GM12801 (cell line): ENCODE data around the gene NHSL1.

Source experiments
- TF ChIP-seq, protein P1 (sequence below): IDR thresholded peaks from one replicate; pipeline ENCODE4 v1.5.1; 2011; ENCODE audit warnings: control low read depth; ENCODE audit not compliant: insufficient read length; ENCODE audit errors: extremely low read depth

NHSL1 gene

DNA sequence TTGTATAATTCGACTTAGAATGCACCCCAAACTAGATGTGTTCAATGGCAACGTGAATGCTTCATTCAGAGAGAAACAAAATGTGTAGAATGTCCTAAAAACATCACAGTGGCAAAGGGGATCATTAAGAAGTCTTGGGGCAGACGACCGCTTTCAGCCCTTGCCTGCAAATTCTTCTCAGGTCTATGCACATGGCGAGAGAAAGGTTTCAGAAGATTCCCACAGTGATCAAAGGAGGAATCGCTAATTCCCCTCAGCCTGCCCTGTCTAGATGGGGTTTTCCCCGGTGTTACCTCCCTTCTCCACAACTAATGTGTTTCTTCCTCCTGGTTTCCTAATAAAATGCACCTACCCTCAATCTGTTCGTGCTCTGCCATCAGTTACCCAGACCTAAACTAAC lies 13.3 kb upstream of the NHSL1 start:
- TF ChIP-seq, protein P1, sequence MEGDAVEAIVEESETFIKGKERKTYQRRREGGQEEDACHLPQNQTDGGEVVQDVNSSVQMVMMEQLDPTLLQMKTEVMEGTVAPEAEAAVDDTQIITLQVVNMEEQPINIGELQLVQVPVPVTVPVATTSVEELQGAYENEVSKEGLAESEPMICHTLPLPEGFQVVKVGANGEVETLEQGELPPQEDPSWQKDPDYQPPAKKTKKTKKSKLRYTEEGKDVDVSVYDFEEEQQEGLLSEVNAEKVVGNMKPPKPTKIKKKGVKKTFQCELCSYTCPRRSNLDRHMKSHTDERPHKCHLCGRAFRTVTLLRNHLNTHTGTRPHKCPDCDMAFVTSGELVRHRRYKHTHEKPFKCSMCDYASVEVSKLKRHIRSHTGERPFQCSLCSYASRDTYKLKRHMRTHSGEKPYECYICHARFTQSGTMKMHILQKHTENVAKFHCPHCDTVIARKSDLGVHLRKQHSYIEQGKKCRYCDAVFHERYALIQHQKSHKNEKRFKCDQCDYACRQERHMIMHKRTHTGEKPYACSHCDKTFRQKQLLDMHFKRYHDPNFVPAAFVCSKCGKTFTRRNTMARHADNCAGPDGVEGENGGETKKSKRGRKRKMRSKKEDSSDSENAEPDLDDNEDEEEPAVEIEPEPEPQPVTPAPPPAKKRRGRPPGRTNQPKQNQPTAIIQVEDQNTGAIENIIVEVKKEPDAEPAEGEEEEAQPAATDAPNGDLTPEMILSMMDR = no peak

DNA sequence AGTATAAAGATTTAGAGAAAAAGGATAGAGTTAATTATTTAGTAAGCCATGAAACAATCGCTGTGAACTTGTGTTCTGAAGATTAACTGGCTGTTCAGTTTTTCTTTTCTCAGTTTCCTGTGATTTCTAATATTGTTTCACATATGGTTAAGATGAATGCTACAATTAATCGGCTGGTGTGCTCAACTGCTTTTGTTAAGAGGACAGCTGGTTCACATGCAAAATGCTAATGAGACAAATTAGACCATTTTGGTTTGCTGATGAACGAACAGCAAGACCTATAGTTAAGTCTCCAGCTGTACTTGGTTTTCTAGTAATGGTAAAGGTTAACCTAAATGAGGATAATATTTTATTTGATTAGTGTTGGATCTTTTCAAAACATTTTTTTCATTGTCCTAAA lies 10.8 kb upstream of the NHSL1 start:
- TF ChIP-seq, protein P1 = no peak

DNA sequence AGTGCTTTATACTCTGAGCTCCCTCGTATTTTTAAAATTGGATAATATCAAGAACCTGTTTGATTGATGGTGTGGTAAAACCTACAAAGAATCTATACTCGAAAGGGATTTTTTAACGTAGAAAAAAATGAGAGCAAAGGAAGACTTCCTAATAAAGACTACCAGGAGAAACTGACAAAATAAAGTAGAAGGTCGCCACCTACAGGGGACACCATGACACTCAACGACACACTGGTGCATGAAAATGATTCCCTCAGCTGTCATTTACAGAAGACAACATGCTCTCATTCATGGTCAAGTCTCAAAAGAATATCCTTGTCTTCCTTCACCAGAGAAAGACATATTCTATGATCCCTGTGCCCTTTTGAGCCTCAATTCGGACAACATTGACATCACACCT lies 10.1 kb upstream of the NHSL1 start:
- TF ChIP-seq, protein P1 = no peak

DNA sequence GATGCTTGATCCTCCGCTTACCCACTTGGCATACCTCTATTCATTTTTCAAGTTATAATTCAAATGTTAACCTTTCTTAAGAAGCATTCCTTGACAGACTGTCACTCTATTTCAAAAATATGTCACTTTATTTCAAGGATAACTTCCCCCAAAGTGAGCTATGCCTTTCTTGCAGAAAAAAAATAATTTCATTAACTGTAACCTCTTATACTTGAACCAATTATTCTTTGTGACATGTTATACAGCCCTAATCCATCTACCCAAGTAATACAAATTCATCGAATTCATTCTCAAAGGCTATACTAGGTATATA lies 9.3 kb upstream of the NHSL1 start:
- TF ChIP-seq, protein P1 = no peak

DNA sequence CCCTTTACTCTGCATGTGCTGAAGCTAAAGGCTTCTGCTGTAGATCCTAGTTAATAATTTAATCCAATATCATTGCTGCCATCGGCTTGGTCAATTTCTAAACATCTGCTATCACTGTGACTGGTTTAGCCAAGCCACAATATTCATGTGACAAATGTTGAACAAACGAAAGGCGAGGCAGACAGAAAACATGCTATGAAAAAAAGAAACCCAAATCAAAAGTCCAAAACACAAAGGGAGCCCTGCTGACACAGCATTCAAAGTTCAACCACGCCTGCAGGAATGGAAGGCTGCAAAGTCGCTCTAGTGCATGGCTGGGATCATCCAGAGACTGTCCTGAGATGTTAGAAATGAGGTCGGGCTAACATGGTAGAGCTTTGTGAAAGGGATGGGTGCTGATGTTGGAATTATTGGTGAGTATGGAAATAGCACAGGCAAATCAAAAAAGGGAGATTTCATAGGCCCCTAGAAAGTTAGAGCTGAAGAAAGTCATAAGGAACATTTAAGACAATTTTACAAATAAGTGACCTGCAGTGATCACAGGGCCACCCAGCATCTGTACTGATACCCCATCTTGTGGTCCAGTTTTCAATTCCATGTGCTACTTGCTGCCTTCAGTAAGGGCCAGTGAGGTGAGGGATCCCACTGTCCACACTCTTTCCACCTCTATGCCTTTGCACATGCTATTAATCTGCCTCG lies 8.8 kb upstream of the NHSL1 start:
- TF ChIP-seq, protein P1 = no peak

DNA sequence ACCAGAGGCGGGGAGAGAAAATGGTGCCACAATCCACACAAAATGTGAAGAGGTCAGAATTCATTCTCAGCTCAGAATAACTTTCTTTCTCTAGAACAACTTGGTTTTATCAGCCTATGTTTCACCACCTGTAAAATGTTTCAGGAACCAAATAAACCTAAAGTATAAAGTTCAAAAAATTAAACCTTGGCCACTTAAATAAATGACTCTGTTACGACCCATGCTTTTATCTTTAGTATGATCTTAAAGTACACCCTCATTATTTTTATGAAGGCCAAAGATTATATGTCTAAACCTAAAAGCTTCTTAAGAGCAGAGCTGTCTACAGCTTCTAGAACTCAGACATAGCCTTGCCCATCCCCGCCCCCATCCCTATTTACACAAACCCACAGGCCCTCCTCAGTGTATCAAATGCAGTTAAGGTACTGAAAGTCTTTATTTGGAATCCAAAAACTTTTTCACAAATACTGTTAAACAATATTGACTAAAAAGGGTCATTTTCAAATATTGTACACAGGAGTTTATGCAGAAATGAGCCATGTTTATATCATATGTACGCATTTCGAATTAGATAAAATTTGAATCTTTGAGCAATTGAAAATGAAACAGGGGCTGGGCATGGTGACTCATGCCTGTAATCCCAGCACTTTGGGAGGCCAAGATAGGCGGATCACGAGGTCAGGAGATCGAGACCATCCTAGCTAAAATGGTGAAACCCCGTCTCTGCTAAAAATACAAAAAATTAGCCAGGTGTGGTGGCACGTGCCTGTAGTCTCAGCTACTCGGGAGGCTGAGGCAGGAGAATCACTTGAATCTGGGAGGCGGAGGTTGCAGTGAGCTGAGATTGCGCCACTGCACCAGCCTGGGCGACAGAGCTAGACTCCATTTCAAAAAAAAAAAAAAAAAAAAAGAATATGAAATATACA lies 5.7 kb upstream of the NHSL1 start:
- TF ChIP-seq, protein P1 = no peak

DNA sequence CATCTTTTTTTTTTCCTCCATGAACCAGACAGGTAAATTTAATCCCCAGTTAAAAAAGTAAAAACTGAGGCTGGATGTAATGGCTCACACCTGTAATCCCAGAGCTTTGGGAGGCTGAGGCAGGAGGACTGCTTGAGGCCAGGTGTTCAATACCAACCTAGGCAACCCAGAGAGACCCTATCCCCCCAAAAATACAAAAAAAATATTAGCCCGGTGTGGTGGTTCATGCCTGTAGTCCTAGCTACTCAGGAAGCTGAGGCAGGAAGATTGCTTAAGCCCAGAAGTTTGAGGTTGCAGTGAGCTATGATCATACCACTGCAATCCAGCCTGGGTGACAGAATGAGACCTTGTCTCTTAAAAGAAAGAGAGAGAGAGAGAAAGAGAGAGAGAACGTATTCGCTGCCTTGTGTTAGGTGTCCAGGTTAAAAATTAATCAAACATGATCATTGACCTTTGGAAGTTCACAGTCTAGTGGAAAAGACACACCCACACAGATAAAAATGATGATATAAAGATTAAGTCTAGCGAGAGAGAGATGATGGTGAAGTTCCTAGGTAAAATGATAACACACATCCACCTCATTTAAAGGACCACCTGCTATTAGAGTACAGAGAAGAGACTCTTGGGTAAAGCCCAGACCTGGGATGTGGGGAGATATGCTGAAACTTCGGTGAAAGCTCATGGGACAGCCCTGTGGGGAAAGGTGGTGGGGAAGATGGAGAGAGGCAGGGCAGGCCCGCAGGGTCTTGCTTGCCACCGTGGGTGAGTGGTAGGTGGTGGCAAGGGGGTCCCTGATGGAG lies 4.8 kb upstream of the NHSL1 start:
- TF ChIP-seq, protein P1 = no peak
